ENCODE measurements around the gene EYS. TPM values are rescaled to one million over a fixed set of nuclear protein-coding genes. Genes with fewer than 3 reads are reported as not detected.
"Not testable (repeated sequence)": the region's sequence is repeated elsewhere in the genome, so short reads cannot be mapped to it uniquely, and the experiment has no call there.

EYS gene
- total RNA-seq, 1 donor from 2014 or later = not detected

DNA sequence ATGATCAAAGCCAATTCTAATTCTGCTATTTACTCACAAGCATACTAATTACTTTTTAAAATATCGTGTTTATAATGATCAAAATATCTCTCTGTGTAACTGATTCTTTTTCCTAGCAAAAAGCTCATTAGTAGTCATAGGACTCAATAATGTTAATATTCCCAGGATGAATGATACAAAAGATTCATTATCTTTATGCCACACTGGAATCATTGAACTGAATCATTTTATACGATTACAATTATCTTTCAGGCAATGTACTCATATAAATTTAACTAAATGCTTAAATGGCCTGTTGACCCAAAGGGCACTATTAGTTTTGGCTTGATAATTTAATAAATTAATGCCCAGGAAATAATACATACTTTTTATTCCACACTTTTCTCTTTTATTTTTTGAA lies 96.3 kb downstream of the EYS start:
- no peak for ATAC-seq
- no peaks in the 10 kb centered on the region for H3K27me3 ChIP-seq (ENCODE audit: low read depth)
- H3K9me3 ChIP-seq = no peaks in the 10 kb centered on the region
- no peak overlapping the region for H3K27ac ChIP-seq
- H3K4me3 ChIP-seq = no peak overlapping the region
- H3K4me1 ChIP-seq = no peaks in the 10 kb centered on the region
- no peak for DNase-seq
- no peak for TF ChIP-seq CTCF (IDR thresholded peaks at IDR 0.05)
- H3K36me3 ChIP-seq = no peaks in the 10 kb centered on the region
- intact Hi-C loops (cut with DNase I) = no loop called here

GRCh38 chr6:65595540-65595939 lies 111.5 kb downstream of the EYS start:
- Histone ChIP-seq H3K9me3 (no peaks in the 10 kb centered on the region), H3K27me3 (ENCODE audit: low read depth) (no peaks in the 10 kb centered on the region), H3K27ac (no peak overlapping the region), H3K4me3 (no peak overlapping the region), H3K36me3 (no peaks in the 10 kb centered on the region), H3K4me1 (no peaks in the 10 kb centered on the region)
- TF ChIP-seq CTCF (IDR thresholded peaks at IDR 0.05) = no peak
- ATAC-seq = no peak
- intact Hi-C loops (cut with DNase I) = no loop called here
- DNase-seq = no peak

- H3K9me3 ChIP-seq = no peaks in the 10 kb centered on the region
- no peak for TF ChIP-seq CTCF (IDR thresholded peaks at IDR 0.05)
- no peak overlapping the region for H3K4me3 ChIP-seq
- no peak overlapping the region for H3K27ac ChIP-seq
- intact Hi-C loops (cut with DNase I) = no loop called here
- no peaks in the 10 kb centered on the region for H3K27me3 ChIP-seq (ENCODE audit: low read depth)
- ATAC-seq (no peak), DNase-seq (no peak)
- no peaks in the 10 kb centered on the region for H3K4me1 ChIP-seq
- H3K36me3 ChIP-seq = no peaks in the 10 kb centered on the region
These were observed 136.7 kb downstream of the EYS start for GRCh38 chr6:65570340-65570739.

- Histone ChIP-seq H3K4me3 (no peak overlapping the region), H3K9me3 (no peaks in the 10 kb centered on the region), H3K4me1 (no peaks in the 10 kb centered on the region), H3K27ac (no peak overlapping the region), H3K36me3 (no peaks in the 10 kb centered on the region), H3K27me3 (ENCODE audit: low read depth) (no peaks in the 10 kb centered on the region)
- TF ChIP-seq CTCF (IDR thresholded peaks at IDR 0.05) = no peak
- no peak for DNase-seq
- no peak for ATAC-seq
- intact Hi-C loops (cut with DNase I) = no loop called here
These were observed 137.5 kb downstream of the EYS start for GRCh38 chr6:65569505-65569904.

- not testable (repeated sequence) for H3K36me3 ChIP-seq
These were observed 138.0 kb downstream of the EYS start for GRCh38 chr6:65569056-65569455.

DNA sequence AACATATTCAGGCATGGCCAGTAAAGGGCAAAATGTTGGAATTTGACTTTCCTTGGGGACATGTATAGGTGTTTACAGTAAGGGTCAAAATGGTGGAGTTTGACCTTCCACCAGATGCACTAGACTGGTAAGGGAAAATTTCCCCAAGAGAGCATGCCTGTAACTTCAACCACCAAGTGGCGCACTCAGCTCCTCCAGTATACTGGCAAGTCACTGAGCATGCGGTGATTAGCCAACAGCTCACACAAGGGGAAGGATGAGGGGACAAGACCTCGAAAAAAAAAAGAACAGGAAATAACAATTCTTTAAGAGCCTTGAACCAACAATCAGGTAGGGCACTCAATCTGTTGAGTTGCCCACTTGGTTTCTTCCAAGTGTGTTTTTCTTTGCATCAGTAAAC lies 140.9 kb downstream of the EYS start:
- no peak for TF ChIP-seq CTCF (IDR thresholded peaks at IDR 0.05)
- Histone ChIP-seq H3K9me3 (no peaks in the 10 kb centered on the region), H3K27me3 (ENCODE audit: low read depth) (no peaks in the 10 kb centered on the region), H3K36me3 (no peaks in the 10 kb centered on the region), H3K27ac (no peak overlapping the region), H3K4me1 (no peaks in the 10 kb centered on the region), H3K4me3 (no peak overlapping the region)
- DNase-seq = no peak
- no peak for ATAC-seq
- intact Hi-C loops (cut with DNase I) = no loop called here

More at GRCh38 chr6:65569056-65569455, 138.0 kb downstream of the EYS start:
- ATAC-seq; intact Hi-C loops (cut with DNase I); H3K27ac ChIP-seq; H3K4me1 ChIP-seq; H3K9me3 ChIP-seq; H3K4me3 ChIP-seq; H3K27me3 ChIP-seq (ENCODE audit: low read depth); DNase-seq: not testable (repeated sequence)
